Naive thymus-derived CD4-positive, alpha-beta T cell (primary cell): Measurements from ENCODE around the gene CD38. TPM values are rescaled to one million over a fixed set of nuclear protein-coding genes. Genes with fewer than 3 reads are reported as not detected.
A peak's percentile ranks its signal among the peaks of the same experiment; 100 is the strongest.

ENCODE experiments used
- ATAC-seq: fragments of 150-1000 bp; cut with Tn5 transposase; 2 replicates; pipeline ENCODE4 v1.10.0; 2021; ENCODE audit warnings: mild to moderate bottlenecking, moderate library complexity
- CTCF ChIA-PET: fragments of 350-600 bp; sonication (Branson Sonifier 250); formaldehyde crosslinking; loops from one replicate; lab custom pipeline; 2021; ENCODE audit warnings: antibody characterized with exemption; lab: Charles Lee
- POLR2A ChIA-PET: fragments of 350-600 bp; sonication (Branson Sonifier 250); formaldehyde crosslinking; loops from one replicate; lab custom pipeline; 2021; ENCODE audit warnings: antibody characterized with exemption, inconsistent platforms; lab: Charles Lee
- DNase-seq, 9 donors: peaks; one replicate each; pipeline versions ENCODE4 v3.0.0 to v3.0.0-alpha.2; 2020 to 2022; ENCODE audit warnings: mixed read lengths in 1 of 9
- H3K27ac ChIP-seq: one replicate; pipeline ENCODE4 v1.7.0; 2013; ENCODE audit warnings: mild to moderate bottlenecking, low read depth, low read length, moderate library complexity
- H3K27me3 ChIP-seq, 2 donors: one replicate each; pipeline ENCODE4 v1.7.0; 2013; ENCODE audit warnings: low read length in 2 of 2, mild to moderate bottlenecking in 2 of 2, moderate library complexity in 2 of 2; ENCODE audit not compliant: control insufficient read depth in 2 of 2, insufficient read depth in 2 of 2
- H3K36me3 ChIP-seq, 3 experiments: 1 replicate in 2 of 3; 2 replicates in 1 of 3; pipeline ENCODE4 v1.7.0; 2013; ENCODE audit warnings: low read length in 3 of 3, mild to moderate bottlenecking in 3 of 3, moderate library complexity in 1 of 3; ENCODE audit not compliant: insufficient read depth in 3 of 3, control insufficient read depth in 2 of 3
- H3K4me1 ChIP-seq, 2 donors: one replicate each; pipeline ENCODE4 v1.7.0; 2013; ENCODE audit warnings: low read length in 2 of 2, mild to moderate bottlenecking in 2 of 2, moderate library complexity in 1 of 2; ENCODE audit not compliant: control insufficient read depth in 2 of 2, insufficient read depth in 2 of 2
- H3K4me3 ChIP-seq: 2 replicates; pipeline ENCODE4 v1.7.0; 2013; ENCODE audit warnings: mild to moderate bottlenecking, low read length
- H3K9me3 ChIP-seq, 3 experiments: 1 replicate in 2 of 3; 2 replicates in 1 of 3; pipeline ENCODE4 v1.7.0; 2013; ENCODE audit warnings: low read length in 3 of 3; ENCODE audit not compliant: control insufficient read depth in 2 of 3
- H3K27ac Mint-ChIP-seq, 9 donors: one replicate each; pipeline ENCODE4 v1.8.0; 2020 to 2022; ENCODE audit warnings: mixed read lengths in 9 of 9, mild to moderate bottlenecking in 8 of 9, moderate library complexity in 5 of 9, inconsistent platforms in 2 of 9
- H3K27me3 Mint-ChIP-seq, 5 donors: one replicate each; pipeline ENCODE4 v1.8.0; 2021 to 2022; ENCODE audit warnings: mixed read lengths in 5 of 5, mild to moderate bottlenecking in 1 of 5
- H3K36me3 Mint-ChIP-seq, 5 donors: one replicate each; pipeline ENCODE4 v1.8.0; 2020 to 2022; ENCODE audit warnings: mixed read lengths in 5 of 5, mild to moderate bottlenecking in 3 of 5, inconsistent platforms in 1 of 5
- H3K4me1 Mint-ChIP-seq, 7 donors: one replicate each; pipeline ENCODE4 v1.8.0; 2020 to 2022; ENCODE audit warnings: mixed read lengths in 7 of 7, mild to moderate bottlenecking in 3 of 7, inconsistent platforms in 1 of 7
- H3K4me3 Mint-ChIP-seq, 10 donors: one replicate each; pipeline ENCODE4 v1.8.0; 2020 to 2022; ENCODE audit warnings: mild to moderate bottlenecking in 10 of 10, mixed read lengths in 10 of 10, moderate library complexity in 6 of 10, inconsistent platforms in 2 of 10
- H3K9me3 Mint-ChIP-seq, 11 donors: one replicate each; pipeline ENCODE4 v1.8.0; 2020 to 2022; ENCODE audit warnings: mixed read lengths in 11 of 11, mild to moderate bottlenecking in 4 of 11, inconsistent platforms in 1 of 11, moderate library complexity in 1 of 11
- intact Hi-C, 2 donors: fragments of 100-400 bp; cut with micrococcal nuclease; formaldehyde crosslinking; loops; one replicate each; pipeline ENCODE4 v1.15.1; 2023
- polyA plus RNA-seq, 2 donors: library from polyadenylated mRNA; unstranded; fragments of 300-500 nt; fragmentation: Illumina TruSeq; gene quantifications; one replicate each; pipeline ENCODE4 v1.2.3, GENCODE V29; 2021
- total RNA-seq, 6 experiments: library from RNA in 5 of 6; stranded (reverse) in 5 of 6; gene quantifications; 1 replicate in 5 of 6; 2 replicates in 1 of 6; pipeline ENCODE4 v1.2.3 and lab custom pipeline; 2021 to 2026

The CD38 gene
- total and polyA plus RNA-seq, 7 experiments from 2014 or later, result 5.6 to 189 (median 14.0) TPM

- ATAC-seq (peak; percentile 49), DNase-seq (no peak)
- no peaks in the 10 kb centered on the region for H3K27me3 Mint-ChIP-seq
- peaks cover 0 to 3% (median 0%) of the 10 kb centered on the region in 11 donors for H3K9me3 Mint-ChIP-seq
- no peak overlapping the region for H3K4me3 Mint-ChIP-seq
- H3K36me3 Mint-ChIP-seq, result peaks cover 0 to 25% (median 0%) of the 10 kb centered on the region in 5 donors
- ChIA-PET CTCF (interaction anchor here (1.1 kb wide), 1 partner anchor 9 kb away, joined by 3 read pairs; no protein-coding TSS in a partner anchor), POLR2A (interaction anchor here (0.9 to 1.1 kb wide), 2 partner anchors 13 to 15 kb away, joined by 3 read pairs; no protein-coding TSS in a partner anchor)
- Histone ChIP-seq H3K4me1 (peaks cover under 1 to 16% of the 10 kb centered on the region in 2 donors), H3K4me3 (no peak overlapping the region), H3K9me3 (no peaks in the 10 kb centered on the region), H3K27ac (no peak overlapping the region), H3K36me3 (no peaks in the 10 kb centered on the region), H3K27me3 (no peaks in the 10 kb centered on the region)
- H3K4me1 Mint-ChIP-seq, result peaks cover 27 to 83% (median 69%) of the 10 kb centered on the region in 7 donors
- intact Hi-C loops, result no loop called here
- H3K27ac Mint-ChIP-seq, result peak overlapping the region in 2 of 9 donors; percentile 8 to 44
Measured at GRCh38 chr4:15774020-15774420, 4.1 kb upstream of the CD38 start.

- Histone ChIP-seq H3K9me3 (no peaks in the 10 kb centered on the region), H3K4me3 (no peak overlapping the region), H3K36me3 (no peaks in the 10 kb centered on the region), H3K4me1 (peaks cover 12 to 30% of the 10 kb centered on the region in 2 donors), H3K27me3 (no peaks in the 10 kb centered on the region), H3K27ac (no peak overlapping the region)
- DNase-seq (no peak), ATAC-seq (no peak)
- Mint-ChIP-seq H3K9me3 (peaks cover 0 to 3% (median 0%) of the 10 kb centered on the region in 11 donors), H3K4me1 (peaks cover 33 to 83% (median 74%) of the 10 kb centered on the region in 7 donors), H3K27me3 (no peaks in the 10 kb centered on the region), H3K36me3 (peaks cover 0 to 50% (median 6%) of the 10 kb centered on the region in 5 donors), H3K27ac (peak overlapping the region; percentile 65 to 93 (median 82)), H3K4me3 (peak overlapping the region in 9 of 10 donors; percentile 86 to 95 (median 90))
- intact Hi-C loops, result loop anchor here in 1 of 2 donors (5.0 kb wide), 1 partner anchor 450 kb away; the partner anchor contains the start of gene TAPT1
- POLR2A ChIA-PET, result interaction anchor here (0.6 to 1.2 kb wide), 3 partner anchors 9 to 110 kb away, joined by 3 to 6 read pairs (median 4); no protein-coding TSS in a partner anchor
- CTCF ChIA-PET, result interaction anchor here (0.7 to 2.3 kb wide), 5 partner anchors 10 to 38 kb away, joined by 3 to 9 read pairs (median 3); no protein-coding TSS in a partner anchor
Measured at GRCh38 chr4:15776871-15777648, 1.1 kb upstream of the CD38 start.

GRCh38 chr4:15777697-15778288, 335 bp upstream of the CD38 start:
- CTCF ChIA-PET, result interaction anchor here (1.1 to 2.3 kb wide), 3 partner anchors 11 to 28 kb away, joined by 3 to 9 read pairs (median 3); no protein-coding TSS in a partner anchor
- H3K36me3 Mint-ChIP-seq, result peaks cover 0 to 52% (median 11%) of the 10 kb centered on the region in 5 donors
- Histone ChIP-seq H3K27ac (peak overlapping the region; percentile 65), H3K36me3 (no peaks in the 10 kb centered on the region), H3K9me3 (no peaks in the 10 kb centered on the region), H3K4me1 (peaks cover 12 to 32% of the 10 kb centered on the region in 2 donors), H3K4me3 (peak overlapping the region; percentile 71), H3K27me3 (no peaks in the 10 kb centered on the region)
- POLR2A ChIA-PET, result interaction anchor here (1.1 to 1.2 kb wide), 2 partner anchors 10 to 13 kb away, joined by 4 to 6 read pairs; no protein-coding TSS in a partner anchor
- H3K4me1 Mint-ChIP-seq, result peaks cover 35 to 82% (median 74%) of the 10 kb centered on the region in 7 donors
- H3K9me3 Mint-ChIP-seq, result peaks cover 0 to 3% (median 0%) of the 10 kb centered on the region in 11 donors
- H3K27ac Mint-ChIP-seq, result peak overlapping the region; percentile 65 to 93 (median 82)
- no peak for ATAC-seq
- no peaks in the 10 kb centered on the region for H3K27me3 Mint-ChIP-seq
- intact Hi-C loops, result loop anchor here (1.0 to 5.0 kb wide), 8 partner anchors 11 to 775 kb away; partner anchors contain the start of genes CPEB2 (in 1 of the 2), FBXL5 (in 1 of the 2) and TAPT1 (in 1 of the 2)
- peak in 2 of 9 donors; percentile 28 to 43 for DNase-seq
- peak overlapping the region; percentile 86 to 95 (median 90) for H3K4me3 Mint-ChIP-seq

GRCh38 chr4:15779306-15779705, 1.2 kb downstream of the CD38 start:
- H3K27ac Mint-ChIP-seq, result peak overlapping the region; percentile 65 to 89 (median 84)
- peaks cover 12 to 32% of the 10 kb centered on the region in 2 donors for H3K4me1 ChIP-seq
- POLR2A ChIA-PET, result interaction anchor here (0.7 to 2.2 kb wide), 7 partner anchors 13 to 776 kb away, joined by 3 to 18 read pairs (median 3); no protein-coding TSS in a partner anchor
- H3K27me3 ChIP-seq, result no peaks in the 10 kb centered on the region
- intact Hi-C loops, result loop anchor here (1.0 to 5.0 kb wide), 11 partner anchors 8 to 777 kb away; partner anchors contain the start of genes CPEB2 (in 1 of the 2), FBXL5 (in 1 of the 2) and TAPT1 (in 1 of the 2)
- no peaks in the 10 kb centered on the region for H3K9me3 ChIP-seq
- CTCF ChIA-PET, result interaction anchor here (1.4 to 1.5 kb wide), 2 partner anchors 22 to 26 kb away, joined by 5 to 6 read pairs; no protein-coding TSS in a partner anchor
- peaks cover 44 to 82% (median 78%) of the 10 kb centered on the region in 7 donors for H3K4me1 Mint-ChIP-seq
- peak overlapping the region; percentile 86 to 97 (median 94) for H3K4me3 Mint-ChIP-seq
- ATAC-seq (peak; percentile 6), DNase-seq (no peak)
- peaks cover 0 to 61% (median 22%) of the 10 kb centered on the region in 5 donors for H3K36me3 Mint-ChIP-seq
- no peaks in the 10 kb centered on the region for H3K27me3 Mint-ChIP-seq
- peak overlapping the region; percentile 65 for H3K27ac ChIP-seq
- no peaks in the 10 kb centered on the region for H3K36me3 ChIP-seq
- H3K9me3 Mint-ChIP-seq, result peaks cover 0 to 3% (median 0%) of the 10 kb centered on the region in 11 donors
- peak overlapping the region; percentile 71 for H3K4me3 ChIP-seq

GRCh38 chr4:15779809-15780208, 1.7 kb downstream of the CD38 start:
- Mint-ChIP-seq H3K4me3 (peak overlapping the region; percentile 86 to 97 (median 94)), H3K36me3 (peaks cover 0 to 62% (median 26%) of the 10 kb centered on the region in 5 donors), H3K9me3 (peaks cover 0 to 3% (median 0%) of the 10 kb centered on the region in 11 donors), H3K4me1 (peaks cover 47 to 83% (median 81%) of the 10 kb centered on the region in 7 donors), H3K27ac (peak overlapping the region; percentile 65 to 87 (median 82)), H3K27me3 (no peaks in the 10 kb centered on the region)
- Histone ChIP-seq H3K27me3 (no peaks in the 10 kb centered on the region), H3K4me3 (peak overlapping the region; percentile 71), H3K9me3 (no peaks in the 10 kb centered on the region), H3K36me3 (no peaks in the 10 kb centered on the region), H3K4me1 (peaks cover 12 to 32% of the 10 kb centered on the region in 2 donors), H3K27ac (no peak overlapping the region)
- DNase-seq, result no peak
- ChIA-PET POLR2A (interaction anchor here (0.7 to 2.2 kb wide), 9 partner anchors 11 to 394 kb away, joined by 3 to 18 read pairs (median 3); no protein-coding TSS in a partner anchor), CTCF (interaction anchor here (0.6 to 1.5 kb wide), 5 partner anchors 14 to 537 kb away, joined by 3 to 6 read pairs (median 5); no protein-coding TSS in a partner anchor)
- ATAC-seq, result no peak
- intact Hi-C loops, result loop anchor here (1.0 to 5.0 kb wide), 11 partner anchors 9 to 777 kb away; partner anchors contain the start of genes CPEB2 (in 1 of the 2), FBXL5 (in 1 of the 2) and TAPT1 (in 1 of the 2)
